Measurements from ENCODE around the gene PTX4.

The PTX4 gene, protein sequence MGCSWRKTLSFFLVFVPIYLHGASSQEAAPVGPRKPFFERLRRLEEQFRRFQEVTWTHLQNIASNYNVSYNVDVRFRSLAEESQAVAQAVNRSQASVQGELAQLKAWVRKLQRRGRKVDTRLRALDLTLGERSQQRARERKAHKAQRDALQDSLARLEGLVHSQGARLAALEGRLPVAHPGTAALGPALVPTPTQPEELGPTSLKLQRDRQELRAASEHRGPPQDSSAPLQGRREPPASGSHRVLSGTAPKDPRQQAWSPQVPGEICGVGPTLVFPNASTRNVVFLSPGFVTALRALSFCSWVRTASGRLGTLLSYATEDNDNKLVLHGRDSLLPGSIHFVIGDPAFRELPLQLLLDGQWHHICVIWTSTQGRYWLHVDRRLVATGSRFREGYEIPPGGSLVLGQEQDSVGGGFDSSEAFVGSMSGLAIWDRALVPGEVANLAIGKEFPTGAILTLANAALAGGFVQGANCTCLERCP

DNA sequence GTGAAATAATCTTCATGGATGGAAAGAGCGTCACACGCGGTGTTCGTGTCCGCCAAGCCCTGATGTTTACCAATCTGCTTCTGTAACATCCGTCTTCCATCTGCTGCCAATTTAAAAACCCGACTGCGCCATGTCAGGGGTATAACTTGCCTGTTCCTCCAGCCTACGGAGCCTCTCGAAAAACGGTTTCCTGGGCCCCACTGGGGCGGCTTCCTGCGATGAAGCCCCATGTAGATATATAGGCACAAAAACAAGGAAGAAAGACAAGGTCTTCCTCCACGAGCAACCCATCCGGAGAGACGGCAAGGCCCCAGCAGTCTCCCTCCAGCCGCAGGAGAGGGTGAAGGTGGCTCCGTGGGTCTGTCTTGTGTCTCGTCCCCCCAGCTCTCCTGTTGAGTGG lies at the start of gene PTX4:
PTX4 (minus strand) TSS at position 326 of the 400 bp plus-strand sequence; CDS start at position 291, 35 bp downstream.
- no peak for DNase-seq (ENCODE audit: low spot score)

DNA sequence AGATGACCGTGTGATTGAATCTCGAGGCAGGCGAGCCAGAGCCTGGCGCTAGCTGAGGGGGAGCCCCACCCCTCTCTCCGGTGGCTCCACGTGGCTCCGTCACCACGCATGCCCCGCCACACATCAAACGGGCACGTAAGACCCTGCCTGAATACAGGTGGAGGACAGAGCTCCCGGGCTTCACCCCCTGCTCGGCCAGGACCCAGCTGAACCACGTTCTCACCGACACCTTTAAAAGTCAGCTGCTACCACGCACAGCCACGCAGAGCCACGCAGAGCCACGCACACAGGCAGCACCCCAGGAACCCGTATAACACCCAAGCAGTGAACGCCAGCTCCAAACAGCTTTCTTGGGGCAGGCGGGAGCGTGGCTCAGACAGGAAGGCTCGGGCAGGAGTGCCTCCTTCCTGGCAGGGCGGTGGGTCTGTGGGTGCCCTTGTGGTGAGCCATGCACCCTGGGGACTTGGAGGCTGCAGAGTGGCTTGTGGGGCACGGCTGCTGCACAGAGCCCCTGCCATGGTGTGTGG lies 49.1 kb upstream of the PTX4 start:
- DNase-seq (ENCODE audit: low spot score), result no peak

DNA sequence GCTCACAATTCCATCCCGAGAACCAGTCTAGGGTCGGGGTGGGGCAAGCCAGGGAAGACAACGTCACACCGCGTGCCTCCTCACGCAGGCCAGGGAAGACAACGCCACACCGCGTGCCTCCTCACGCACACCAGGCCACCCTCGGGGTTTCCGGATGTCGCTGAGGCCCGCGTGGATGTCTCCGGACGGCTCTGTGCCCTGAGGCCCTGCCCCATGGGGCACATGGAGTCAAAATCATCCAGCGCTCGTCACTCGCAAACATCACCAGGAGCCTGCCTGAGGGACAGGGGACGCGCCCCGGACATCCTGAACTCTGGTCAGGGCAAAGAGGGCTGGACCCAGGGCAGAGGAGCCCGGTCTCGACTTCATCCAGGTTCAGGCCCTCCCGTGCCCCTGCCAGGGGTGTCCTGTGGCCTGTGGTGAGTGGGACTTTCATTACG lies 48.4 kb upstream of the PTX4 start:
- DNase-seq (ENCODE audit: low spot score), result no peak

DNA sequence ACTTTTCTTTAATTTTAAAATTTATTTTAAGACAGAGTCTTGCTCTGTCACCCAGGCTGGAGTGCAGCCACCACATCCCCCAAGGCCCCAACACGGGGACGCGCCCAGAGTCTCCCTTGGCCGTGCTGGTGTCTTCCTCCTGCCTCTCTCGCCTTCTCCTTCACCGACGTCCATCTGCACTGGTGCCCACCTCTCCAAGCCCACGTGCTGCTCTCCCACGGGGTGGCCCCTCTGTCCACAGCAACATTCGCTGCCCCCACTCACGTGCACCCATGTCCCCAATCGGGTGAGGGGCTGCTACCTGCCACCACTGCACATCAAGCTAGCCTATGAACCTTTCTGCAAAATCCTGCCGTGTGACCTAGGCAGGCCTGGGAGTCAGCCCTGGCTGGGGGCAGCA lies 47.9 kb upstream of the PTX4 start:
- DNase-seq (ENCODE audit: low spot score), result no peak

DNA sequence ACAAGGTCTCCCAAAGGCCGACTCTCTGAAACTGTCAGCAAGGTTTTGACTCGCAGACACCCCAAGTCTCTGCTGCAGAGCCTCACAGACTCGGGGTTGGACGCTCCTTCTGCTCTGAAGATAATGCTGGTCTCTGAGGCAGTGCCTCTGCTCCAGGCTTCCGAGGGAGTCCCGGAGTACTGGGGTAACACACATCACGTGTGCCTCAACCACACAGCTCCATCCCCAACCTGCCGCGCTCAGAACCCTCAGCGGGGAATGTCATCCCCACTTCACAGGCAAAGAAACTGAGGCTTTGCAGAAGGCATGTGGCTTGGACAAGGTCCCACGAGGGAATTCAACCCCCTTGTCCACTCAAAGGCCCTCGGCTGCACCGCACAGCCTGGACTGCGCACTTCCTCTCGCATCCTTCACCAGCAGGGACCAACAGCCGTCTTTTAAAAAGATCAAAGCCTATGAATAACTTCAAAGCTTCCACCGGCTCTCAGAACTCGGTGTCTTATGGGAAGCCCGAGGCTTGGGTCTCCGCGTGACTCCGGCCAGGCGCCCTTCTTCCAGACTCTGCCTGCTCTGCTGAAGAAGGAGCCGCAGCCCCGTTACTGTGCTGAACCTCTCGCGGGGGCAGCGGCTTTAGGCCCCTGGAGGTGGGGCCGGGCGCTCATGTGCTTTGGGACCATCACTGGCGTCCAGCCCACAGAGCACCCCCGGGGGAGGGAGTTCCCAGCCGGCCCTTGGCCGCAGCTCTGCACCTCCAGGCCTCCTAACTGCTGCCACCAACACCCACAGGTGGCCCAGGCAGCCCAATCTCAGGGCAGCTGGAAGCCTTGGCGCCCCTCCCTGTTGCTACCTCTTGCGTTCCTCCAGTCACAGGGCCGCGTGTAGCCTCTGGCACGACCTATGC lies 46.9 kb upstream of the PTX4 start:
- no peak for DNase-seq (ENCODE audit: low spot score)

DNA sequence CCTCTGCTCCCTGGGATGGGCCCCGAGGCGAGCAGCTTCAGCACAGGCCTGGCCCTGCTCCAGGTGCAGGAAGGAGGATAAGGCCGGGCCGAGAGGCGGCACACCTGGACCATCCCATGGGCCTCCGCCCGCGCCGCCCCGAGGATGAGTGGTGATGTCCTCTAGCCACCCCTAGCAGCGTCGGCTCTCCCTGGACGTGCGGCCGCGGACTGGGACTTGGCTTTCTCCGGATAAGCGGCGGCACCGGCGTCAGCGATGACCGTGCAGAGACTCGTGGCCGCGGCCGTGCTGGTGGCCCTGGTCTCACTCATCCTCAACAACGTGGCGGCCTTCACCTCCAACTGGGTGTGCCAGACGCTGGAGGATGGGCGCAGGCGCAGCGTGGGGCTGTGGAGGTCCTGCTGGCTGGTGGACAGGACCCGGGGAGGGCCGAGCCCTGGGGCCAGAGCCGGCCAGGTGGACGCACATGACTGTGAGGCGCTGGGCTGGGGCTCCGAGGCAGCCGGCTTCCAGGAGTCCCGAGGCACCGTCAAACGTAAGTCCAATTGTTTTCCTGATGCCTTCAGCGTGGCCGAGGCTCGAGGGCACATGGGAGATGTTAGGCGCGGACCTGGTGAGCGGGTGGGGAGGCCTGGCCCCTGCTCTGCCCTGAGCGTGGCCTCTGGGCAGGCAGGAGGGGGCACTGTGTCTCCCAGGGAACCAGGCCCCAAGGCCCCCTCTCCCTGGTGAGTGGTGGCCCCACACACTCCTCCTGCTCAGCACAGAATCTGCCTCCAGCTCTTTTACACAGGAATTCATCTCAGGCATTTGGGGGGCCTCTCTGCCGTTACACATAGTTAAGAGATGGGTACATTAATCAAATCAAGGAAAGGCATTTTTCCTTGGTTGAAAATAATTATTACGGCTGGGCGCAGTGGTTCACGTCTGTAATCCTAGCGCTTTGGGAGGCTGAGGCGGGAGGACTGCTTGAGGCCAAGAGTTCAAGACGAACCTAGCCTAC lies 45.6 kb upstream of the PTX4 start:
- DNase-seq (ENCODE audit: low spot score), result no peak

DNA sequence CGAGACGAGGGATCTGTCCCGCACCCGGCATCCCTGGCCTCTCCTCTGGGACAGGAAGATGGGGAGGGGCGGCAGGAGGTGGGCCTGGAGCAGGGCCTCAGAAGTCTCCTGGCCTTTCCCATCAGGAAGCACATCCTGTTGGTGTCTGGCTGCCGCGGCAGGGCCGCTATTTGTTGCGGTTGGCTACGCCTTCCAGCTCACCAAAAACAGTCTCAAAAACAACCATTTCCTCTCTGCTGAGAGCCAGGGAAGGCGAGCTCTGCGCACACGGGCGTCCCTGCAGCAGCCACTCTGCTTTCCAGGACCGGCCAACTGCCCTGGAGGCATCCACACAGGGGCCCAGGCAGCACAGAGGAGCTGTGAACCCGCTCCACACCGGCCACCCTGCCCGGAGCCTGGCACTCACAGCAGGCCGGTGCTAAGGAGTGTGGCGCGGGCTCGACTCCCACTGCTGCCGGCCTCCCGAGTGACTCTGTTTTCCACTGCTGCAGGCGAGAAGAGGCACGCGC lies 44.8 kb upstream of the PTX4 start, which contains the start of gene TMEM204:
TMEM204 (plus strand) TSS at position 224 of the 509 bp plus-strand sequence. CDS start 610 bp downstream, outside the sequence.
- peak; percentile 76 for DNase-seq (ENCODE audit: low spot score)

DNA sequence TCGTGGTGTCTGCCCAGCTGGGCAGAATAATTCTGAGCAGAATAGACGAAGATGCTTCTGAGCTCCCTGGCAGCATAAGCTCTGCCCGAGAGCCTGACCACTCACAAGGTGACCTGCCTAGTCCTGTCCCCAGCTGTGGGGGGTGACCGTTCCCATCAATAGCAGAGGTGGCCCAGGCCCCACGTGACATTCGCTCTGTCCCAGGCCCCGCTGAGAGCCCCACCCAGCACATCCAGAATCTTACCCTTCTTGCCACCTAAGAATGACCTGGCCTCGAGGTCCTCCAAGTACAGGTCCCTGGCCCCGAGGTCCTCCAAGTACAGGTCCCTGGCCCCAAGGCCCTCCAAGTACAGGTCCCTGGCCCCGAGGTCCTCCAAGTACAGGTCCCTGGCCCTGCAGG lies 44.0 kb upstream of the PTX4 start:
- DNase-seq (ENCODE audit: low spot score), result no peak

DNA sequence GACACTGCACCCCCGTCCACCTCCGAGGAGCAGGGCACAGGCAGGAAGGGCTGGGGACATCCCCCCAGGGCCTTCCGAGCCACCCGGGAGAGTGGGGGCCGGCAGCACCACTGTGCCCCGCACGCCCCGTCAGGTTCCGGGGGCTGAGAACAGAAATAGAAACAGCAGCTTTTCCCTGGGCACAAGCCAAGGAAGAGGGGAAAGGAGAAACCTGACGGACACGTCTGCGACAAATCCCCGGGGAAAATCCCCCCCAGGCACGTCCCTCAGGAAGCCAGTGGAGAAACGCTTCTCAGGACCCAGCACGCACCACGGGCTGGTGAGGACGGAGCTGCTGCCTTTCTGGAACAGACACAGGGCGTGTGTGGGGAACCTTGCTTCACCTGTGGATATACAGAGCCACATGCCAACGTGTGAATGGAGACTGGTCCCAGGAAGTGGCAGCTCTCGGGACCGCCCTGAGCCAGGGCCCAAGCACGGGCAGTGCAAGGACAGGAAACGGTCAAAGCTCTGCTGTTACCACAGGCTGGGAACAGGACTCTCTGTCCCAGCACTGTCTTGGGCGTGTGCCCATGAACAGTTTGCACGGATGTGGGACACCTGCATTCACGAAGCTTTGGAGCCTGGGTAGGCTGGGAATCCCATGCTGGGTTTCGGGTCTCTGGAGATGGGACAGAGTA lies 43.5 kb upstream of the PTX4 start:
- DNase-seq (ENCODE audit: low spot score), result no peak

DNA sequence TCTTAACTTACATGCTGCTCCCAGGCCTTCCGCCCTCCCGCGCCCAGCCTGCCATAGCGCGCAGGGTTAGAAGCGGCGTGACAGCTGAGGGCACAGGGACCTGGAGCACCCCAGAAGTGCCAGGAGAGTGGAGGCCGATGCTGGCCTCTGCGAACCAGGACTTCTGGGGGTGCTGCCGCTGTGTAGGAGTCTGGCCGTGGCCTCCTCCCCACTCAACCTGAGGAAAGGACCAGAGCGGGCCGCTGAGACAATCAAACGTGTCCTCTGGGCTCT lies 42.8 kb upstream of the PTX4 start:
- DNase-seq (ENCODE audit: low spot score), result no peak

DNA sequence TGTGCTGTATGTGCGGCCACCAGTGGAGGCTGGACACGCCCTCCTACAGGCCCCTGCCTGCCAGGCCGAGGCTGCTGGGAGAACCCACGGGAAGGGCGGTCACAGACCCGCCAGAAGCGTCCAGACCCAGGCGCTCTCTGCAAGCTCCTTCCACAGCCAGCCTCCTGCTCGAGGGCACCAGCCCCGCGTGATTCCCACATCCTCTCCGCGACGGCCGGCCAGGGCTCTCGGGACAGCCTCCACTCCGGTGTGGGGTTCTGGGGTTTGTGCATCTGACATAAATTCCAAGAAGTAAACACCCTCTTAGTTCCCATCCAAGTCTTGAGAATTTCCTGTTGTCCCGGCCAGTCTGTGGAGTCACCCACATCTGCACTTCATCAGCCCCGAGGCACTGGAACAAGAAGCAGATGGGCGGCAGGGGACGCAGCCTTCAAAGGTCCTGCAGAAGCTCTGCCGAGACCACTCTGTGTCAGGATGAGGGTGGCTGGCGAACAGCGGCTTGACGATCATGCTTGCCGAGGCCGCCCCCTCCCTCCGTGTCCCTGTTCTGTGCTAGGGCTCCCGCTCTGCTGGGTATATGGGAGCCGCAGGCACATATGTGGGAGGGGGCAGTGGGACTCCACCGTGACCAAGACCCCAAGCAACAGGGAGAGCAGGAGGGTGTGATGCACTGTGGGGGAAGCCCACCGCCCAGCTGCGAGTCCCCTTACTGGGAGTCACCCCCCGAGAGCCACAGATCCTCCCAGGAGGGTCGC lies 42.3 kb upstream of the PTX4 start:
- peak; percentile 85 for DNase-seq (ENCODE audit: low spot score)

DNA sequence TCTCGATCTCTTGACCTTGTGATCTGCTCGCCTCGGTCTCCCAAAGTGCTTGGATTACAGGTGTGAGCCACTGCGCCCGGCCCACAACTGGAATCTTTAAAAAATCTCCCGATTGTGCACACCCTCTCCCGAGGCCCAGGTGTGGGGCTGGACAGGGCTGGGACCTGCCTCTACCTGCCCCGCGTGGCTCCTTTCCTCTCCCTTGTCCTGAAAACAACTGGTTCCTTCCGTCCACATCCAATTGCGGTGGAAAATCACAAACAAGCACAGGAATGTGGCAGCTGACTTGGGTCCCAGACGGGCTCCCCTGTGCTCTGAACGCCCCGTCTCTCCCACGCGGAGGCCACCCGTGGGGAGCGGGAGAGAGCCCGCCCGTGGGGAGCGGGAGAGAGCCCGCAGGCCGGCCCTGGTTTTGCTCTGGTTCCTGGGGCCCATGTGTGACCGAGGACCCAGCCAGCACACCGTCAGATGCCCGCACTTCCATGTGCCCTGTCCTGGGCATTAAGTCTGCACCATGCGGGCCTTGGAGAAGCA lies 41.7 kb upstream of the PTX4 start:
- DNase-seq (ENCODE audit: low spot score), result no peak

DNA sequence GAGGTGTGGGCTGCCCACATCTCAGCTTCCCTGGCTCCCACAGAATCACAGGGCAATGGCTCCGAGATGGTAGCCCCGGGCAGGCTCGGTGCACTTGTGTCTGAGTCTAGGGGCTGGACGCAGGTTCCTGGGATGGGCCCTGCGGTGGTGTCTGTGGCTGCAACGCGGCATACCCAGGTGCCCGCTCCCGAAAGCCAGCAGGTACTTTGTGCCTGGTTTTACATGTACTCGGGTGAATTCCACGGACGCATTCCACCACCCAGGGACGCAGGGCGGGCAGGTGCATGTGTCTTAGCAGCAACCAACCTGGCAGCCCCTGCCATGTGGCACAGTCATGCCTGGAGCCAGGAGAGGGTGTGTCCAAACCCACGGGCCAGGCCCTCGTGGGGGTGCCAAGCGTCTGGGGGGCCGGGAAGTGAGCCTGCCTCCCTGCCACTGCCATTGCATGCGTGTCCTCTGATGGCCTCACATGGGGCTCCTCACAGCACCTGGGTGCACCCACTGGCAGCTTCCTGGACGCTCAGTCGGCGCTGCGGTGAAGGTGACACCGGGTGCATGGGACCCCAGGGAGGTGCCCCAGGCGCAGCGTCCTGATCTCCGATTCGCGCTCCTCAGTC lies 40.3 kb upstream of the PTX4 start:
- DNase-seq (ENCODE audit: low spot score), result no peak

DNA sequence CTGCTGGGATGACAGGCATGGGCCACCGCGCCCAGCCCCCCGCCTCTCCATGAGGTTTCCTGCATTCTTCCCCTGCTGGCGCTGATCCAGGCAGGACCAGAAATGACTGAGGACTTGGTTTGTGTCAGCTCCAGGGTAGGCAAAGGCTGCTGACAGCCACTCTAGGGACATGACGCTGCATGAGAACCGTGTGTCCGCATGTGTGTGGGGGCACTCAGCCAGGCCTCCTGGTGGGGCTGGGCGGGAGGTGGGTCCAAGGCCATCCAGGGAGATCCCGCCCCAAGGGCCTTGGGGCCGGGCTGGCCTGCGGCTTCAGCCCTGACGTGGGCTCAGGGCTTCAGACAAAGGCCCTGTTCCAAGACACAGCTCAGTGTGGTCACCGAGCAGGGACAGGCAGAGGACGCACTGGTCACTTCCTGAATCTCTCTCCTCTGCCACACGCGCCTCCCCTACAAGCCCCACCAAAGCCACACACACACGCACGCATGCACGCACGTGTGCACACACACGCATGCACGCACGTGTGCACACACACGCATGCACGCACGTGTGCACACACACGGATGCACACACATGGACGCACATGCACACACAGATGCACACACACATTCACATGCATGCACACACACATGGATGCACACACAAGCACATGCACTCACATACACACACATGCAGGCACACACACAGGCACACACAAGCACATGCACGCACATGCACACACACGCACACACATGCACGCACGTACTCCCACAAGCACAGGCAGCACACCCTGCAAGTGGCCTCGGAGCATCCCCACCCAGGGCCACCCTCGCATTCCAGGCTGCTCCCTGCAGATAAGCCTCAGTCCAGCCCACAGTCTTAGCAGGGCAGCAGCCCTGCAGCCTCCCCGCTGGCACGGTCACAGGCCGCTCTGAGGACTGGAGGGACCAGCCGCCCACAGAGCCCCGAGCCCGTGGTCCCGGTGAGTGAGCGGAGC lies 39.4 kb upstream of the PTX4 start:
- DNase-seq (ENCODE audit: low spot score), result no peak

DNA sequence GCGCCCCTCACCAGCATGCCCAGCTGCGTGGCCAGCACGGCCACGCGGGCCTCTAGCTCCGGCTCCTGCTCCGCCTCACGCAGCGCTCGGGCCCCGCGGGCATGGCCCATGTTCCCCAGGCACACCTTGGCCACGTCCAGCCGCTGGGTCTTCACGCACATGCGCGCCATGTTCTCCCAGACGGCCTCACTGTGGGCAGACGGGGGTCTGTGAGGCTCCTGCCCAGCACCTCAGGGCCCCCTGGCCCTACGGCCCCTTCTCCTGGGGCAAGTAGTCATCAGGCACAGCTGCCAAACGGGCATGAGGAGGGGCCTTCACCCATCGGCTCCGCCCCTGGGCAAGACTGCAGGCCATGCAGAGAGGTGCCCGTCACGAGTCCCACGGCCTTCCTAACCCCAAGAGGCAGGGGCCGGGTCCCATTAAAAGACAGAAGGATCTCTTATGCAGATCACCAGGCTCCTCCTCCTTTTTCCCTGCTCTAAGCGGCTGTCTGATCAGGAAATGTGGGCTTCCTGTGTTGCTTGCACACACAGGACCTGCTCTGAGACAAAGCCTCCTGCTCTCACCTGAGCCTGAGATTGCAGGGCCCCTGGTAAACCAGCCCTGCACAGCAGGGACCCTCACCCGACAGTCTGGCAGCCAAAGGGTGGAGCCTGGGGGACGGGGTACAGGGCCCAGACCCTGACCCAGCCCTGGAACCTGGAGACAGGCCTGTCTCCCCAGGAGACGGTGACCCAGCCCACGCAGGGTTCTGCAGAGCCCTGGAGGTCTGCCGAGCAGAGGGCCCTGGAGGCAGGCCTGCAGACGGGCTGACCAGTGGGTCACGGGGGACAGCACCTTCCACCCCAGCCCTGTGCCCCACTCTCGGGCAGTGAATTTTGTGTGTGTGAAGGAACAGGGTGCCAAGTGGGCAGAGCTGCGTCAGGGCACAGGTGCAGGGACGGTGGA lies 38.1 kb upstream of the PTX4 start:
- DNase-seq (ENCODE audit: low spot score), result no peak

DNA sequence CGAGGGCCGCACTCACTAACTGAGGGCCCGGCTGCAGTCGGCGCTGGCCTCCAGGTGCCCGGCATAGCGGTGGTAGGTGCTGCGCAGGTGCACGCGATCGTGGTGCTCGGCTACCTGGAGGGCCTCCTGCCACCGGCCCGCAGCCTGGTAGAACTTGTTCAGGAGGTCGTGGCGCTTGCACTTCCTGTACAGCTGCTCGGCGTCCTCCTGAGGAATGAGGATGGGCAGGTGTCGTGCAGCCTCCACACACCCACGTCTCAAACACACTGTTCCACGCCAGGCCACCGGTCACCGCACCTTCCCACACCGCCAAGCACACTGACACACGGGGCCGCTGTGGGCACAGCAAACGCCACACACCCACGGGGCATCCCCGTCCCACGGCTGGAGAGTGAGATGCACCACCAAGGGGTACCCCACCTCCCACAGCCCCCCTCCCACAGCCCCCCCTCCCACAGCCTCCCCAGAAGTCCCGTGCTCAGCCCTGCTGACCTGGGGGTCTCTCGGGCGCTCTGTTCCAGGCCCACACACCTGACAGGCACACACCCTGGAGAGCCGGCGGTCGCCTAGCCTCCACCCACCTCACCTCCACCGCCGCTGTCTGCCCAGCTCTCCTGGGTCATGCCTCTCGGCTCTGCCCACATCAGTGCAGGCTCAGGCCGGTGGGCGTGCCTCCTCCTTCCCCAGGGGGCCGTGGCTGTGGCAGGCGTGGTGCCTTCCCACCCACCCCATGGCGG lies 37.3 kb upstream of the PTX4 start:
- no peak for DNase-seq (ENCODE audit: low spot score)
